GM18951 (cell line): ENCODE results near the gene MAT1A.
"Not testable (repeated sequence)": the region's sequence is repeated elsewhere in the genome, so short reads cannot be mapped to it uniquely, and the experiment has no call there.

ENCODE experiments used
- POLR2A ChIP-seq: IDR thresholded peaks from 4 replicates; pipeline ENCODE4 v1.6.1; 2011; ENCODE audit warnings: mild to moderate bottlenecking; ENCODE audit not compliant: insufficient read length, insufficient read depth; ENCODE audit errors: extremely low read depth
- in situ Hi-C: fragments of 300-500 bp; cut with MboI; formaldehyde crosslinking; loops from one replicate; pipeline ENCODE4 v1.12.0; 2022; ENCODE audit warnings: low sequenced_read_pairs, mixed read lengths, inconsistent platforms; ENCODE audit not compliant: unreplicated experiment

MAT1A gene

DNA sequence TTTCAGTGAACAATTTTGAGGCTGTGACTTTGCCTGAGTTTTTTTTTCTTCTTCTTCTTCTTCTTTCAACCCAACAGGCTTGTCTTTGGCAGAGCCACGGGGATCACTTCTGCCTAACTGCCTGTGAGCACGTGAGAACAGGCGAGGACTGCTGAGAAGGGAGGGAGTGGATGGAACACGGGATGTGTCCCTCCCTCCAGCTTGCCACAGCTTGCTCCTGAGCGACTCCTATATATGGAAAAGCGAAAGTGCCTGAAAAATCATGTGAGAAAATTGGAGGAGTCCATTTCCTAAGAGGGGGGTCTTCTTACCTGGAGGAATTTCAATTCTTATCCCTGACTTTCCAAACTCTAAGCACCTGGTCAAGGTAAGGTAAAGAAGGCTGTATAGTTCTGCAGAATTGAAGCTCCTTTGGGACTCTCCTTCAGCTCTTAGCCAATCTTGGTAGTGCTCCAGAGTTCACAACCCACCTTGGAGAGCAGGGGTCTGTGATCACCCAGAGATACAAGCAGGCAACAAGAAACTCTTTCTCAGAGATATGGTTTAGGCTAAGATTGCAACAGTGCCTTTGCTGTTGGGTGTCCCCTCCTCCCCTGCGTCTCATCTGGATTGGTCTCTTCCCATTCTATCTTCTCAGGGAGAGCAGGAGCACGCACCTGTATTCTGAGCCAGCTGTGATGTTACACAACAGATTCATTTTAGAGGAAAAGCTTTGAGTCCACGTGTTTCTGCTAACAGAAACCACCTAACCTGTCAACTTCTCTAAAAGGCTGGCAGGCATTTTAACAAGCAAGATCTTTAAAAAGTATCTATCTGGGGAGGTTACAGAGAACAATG, at the start of gene MAT1A:
Gene MAT1A (minus strand): TSS at position 208 of the 837 bp plus-strand sequence. CDS start 235 bp downstream, outside the sequence.
- TF ChIP-seq POLR2A, result no peak

DNA sequence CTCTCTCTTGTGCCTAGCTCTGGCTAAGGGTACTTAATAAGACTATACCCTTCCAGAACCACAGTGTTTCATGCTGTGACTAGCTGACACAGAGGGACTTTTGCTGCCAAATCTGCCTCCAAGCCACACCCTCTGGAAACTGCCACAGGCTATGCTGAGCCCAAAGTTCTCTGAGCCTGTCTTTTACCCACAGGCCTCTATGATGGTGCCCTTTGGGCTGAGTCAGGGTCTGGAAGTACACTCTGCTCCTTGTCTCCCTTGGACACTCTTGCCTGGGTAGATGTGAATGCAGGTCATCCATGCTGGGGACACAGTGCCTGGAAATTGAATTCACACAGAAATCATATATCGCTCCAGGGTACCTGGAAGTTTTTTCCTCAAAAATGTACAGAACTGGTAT, 44.5 kb upstream of the MAT1A start:
- in situ Hi-C loops, result no loop called here
- TF ChIP-seq POLR2A, result no peak

More for the DNA sequence above, at the start of gene MAT1A:
- in situ Hi-C loops, result no loop called here

DNA sequence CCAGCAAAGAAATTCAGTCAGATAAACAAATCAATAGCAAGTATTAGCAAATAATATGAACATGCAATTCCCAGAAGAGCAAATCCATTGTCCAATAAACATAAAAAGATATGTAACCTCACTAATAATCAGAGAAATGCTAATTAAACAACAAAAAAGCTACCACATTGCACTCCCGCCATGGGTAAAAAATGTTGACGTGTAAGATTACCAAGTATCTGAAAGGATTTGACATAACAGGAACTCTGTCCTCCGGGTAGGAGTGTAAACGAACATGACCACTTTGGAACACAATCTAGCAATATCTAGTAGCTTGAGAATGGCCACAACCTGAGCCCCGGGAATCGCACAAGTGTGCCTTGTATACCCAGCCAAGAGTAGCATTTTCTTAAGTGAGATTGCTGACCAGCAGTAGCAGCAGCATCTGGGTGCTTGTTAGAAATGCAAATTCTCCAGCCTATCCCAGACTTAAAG, 35.5 kb upstream of the MAT1A start:
- in situ Hi-C loops, result no loop called here
- no peak for TF ChIP-seq POLR2A

DNA sequence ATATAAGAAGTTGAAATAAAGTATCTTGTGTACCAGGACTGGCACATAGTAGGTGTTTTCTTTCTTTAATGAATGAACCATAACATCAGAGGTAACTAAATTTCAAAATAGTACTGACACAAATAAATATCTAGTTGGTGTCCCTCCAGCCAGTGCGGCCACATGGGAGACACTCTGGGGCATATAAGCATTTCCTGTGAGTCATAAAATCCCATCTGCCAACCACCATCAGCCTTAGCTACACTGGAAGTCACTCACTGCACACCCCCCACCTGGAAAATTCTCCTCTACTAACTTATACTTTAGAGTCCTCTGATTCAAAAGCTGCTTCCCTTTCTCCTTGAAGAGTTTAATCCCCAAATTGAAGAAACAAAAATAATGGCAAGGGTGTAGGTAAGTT, 34.6 kb upstream of the MAT1A start:
- no peak for TF ChIP-seq POLR2A
- in situ Hi-C loops, result no loop called here

DNA sequence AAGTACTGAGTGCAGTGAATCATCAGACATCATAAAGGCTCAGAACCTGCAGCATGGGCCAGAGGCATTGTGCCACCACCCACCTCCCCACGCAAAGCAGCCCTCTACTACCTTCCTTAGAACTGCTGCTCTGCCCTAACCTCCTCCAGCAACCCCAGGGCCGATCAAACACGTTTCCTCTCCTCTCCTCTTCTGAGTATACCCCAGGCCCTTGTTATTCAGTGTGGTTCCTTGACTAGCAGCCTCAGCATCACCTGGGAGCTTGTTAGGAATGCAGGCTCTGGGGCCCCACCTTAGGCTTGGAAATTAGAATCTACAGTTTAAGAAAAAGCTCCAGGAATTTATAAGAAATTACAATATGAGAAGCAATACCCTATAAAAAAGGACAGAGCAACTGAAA, 33.9 kb upstream of the MAT1A start:
- in situ Hi-C loops, result no loop called here
- TF ChIP-seq POLR2A, result no peak

DNA sequence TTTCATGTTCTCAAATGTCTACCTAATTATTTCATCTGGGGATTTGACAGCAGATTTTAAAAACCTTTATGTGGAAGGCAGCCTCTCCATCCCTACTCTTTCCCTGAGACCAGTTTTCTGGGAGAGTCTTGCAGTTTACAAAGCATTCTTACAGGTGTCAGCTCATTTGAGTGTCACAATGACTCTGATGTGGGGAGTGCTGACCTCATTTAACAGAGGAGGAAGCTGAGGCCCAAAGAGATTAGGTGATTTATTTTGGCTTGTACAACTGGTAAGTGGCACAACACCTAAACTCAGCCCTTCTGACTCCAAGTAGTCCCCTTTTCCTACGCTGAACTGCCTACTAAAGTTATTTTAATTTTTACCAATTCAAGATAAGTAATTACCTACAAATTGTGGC, 33.3 kb upstream of the MAT1A start:
- in situ Hi-C loops, result no loop called here
- TF ChIP-seq POLR2A, result no peak

DNA sequence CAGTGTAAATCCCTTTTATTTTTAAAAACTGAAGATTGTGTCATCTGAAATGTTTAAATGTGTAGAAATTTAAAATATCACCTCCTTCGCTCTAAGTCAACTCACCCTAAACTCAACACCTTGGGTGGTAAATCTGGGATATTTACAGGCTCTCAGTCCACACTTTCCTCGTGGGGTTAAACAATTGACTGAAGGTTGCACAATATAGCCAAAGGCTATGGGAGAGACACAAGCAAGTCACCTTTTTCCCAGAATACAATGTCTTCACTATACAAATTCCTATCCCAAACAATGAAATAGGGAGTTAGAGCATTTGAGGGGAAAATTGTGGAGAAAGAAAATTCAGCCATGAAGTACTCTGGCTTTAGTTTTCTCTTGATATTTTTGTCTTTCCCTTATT, 32.7 kb upstream of the MAT1A start:
- in situ Hi-C loops, result no loop called here
- no peak for TF ChIP-seq POLR2A

DNA sequence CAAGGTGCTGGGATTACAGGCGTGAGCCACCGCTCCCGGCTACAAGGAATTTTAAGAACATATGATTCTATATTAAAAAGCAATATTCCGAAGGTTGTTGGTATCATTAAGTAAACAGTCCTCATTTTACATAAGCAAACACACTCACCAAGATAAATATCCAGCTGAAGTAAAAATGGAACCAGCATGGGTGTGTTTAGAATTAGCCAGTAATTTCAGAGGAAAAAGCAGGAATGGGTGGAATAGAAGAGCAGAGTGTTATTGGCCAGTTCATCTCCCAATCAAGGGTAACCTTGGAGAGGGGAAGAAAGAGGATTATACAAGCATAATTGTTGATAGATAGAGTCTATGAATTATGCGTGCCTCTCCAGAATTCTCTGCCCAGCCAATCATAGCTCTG, 31.7 kb upstream of the MAT1A start:
- in situ Hi-C loops, result no loop called here
- no peak for TF ChIP-seq POLR2A

DNA sequence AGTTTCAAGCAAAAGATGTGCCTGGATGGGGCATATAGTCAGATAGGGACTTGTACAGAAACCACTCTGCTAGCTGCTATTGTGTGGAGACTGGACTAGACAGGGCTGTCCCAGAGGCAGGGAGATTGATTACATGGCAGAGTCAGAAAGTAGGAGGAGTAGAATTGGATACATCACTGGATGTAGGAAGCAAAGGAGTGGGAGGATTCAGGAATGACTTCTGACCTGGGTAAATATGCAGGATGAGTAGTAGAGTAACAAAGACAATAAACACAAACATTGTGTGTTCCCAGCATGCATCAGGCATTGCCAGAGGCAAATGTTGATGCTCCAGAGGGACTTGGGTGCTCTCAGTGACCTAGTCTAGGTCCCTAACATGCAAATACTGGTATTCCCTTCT, 30.9 kb upstream of the MAT1A start:
- no peak for TF ChIP-seq POLR2A
- in situ Hi-C loops, result no loop called here

DNA sequence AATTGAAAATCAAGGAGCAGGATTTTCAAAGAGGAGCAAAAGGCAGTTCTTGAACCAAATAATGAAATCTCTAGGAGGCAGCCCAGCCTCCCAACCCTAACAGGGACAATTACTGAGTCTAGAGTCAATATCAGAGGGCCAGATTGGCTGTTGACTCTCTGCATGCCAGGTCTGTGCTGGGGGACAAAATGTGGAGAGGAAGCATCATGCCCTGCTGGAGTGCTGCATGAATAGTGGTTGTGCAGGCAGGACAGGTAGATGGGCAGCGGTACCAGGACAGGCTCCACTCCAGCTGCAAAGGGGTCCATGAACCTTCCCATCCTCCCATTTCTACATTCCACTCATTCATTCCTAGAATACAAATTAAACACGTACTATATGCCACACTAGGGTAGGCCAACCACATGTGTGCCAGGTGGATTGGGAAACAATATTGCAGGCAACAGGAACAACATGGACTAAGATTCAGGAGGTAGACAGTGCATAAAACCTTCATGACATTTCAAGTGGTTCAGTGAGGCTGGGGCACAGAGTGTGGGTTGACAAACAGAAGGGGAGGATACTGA, 30.4 kb upstream of the MAT1A start:
- in situ Hi-C loops, result no loop called here
- no peak for TF ChIP-seq POLR2A

DNA sequence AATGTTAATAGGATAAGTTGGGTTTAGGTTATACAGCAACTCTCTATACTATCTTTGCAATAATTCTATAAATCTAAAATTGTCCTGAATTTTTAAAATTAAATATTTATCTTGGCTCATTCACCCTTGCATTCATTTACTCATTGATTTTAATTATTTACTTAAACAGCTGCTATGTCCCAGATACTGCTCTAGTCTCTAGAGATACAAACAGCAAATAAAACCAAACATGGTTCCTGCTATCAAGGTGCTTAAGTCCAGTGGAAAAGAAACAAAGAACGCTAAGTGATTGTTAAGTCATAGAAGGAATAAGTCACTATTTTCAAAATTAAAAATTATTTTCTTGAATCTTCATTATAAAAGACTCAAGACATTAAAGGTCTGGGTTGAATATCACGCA, 29.9 kb upstream of the MAT1A start:
- no peak for TF ChIP-seq POLR2A
- in situ Hi-C loops, result no loop called here

DNA sequence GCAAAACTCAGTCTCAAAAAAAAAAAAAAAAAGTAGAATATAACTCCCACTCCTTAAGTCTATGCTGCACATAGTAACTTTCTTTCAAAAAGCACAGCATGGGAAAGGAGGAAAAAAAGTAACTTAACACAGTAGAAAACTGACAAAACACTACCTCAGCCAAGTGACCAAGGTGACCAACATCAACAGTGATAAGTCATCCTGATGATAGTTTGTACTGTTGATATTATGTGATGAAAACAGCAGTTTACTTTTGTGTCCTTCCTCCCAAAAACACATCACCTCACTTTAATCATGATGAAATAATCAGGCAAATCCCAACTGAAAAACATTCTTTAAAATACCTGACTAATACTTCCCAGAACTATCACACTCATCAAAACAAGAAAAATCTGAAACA, 29.3 kb upstream of the MAT1A start:
- TF ChIP-seq POLR2A, result no peak
- in situ Hi-C loops, result no loop called here

DNA sequence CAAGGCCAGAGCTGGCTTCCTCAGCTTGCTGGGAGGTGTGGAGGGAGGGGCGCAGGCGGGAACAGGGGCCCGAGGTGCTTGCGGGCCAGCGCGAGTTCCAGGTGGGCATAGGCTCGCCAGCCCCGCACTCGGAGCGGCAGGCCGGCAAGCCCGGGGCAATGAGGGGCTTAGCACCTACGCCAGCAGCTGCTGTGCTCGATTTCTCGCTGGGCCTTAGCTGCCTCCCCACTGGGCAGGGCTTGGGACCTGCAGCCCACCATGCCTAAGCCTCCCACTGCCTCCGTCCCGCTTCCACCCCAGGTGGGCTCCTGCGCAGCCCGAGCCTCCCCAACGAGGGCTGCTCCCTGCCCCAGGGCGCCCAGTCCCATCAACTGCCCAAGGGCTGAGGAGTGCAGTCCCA, 25.9 kb upstream of the MAT1A start:
- in situ Hi-C loops, result no loop called here
- no peak for TF ChIP-seq POLR2A

DNA sequence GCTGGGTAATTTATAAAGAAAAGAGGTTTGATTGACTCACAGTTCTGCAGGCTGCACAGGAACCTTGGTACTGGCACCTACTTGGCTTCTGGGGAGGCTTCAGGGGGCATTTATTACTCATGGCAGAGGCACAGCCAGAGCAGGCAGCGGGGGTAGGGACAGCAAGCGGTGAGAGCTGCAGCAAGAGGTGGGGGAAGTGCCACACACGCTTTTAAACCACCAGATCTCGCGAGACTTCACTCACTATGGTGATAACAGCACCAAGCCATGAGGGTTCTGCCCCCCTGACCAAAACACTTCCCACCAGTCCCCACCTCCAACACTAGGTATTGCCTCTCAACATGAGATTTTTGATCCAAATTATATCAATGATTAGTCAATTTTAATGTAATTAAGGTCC, 24.1 kb upstream of the MAT1A start:
- in situ Hi-C loops, result no loop called here
- no peak for TF ChIP-seq POLR2A

DNA sequence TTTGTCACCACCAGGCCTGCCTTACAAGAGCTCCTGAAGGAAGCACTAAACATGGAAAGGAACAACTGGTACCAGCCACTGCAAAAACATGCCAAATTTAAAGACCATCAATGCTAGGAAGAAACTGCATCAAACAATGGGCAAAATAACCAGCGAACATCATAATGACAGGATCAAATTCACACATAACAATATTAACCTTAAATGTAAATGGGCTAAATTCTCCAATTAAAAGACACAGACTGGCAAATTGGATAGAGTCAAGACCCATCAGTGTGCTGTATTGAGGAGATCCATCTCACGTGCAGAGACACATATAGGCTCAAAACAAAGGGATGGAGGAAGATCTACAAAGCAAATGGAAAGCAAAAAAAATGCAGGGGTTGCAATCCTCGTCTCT, 16.5 kb upstream of the MAT1A start:
- in situ Hi-C loops, result not testable (repeated sequence)
